Fibroblast of skin of scalp (primary cell): ENCODE measurements around the gene PLEKHJ1.

Experiments
- DNase-seq: peaks from one replicate; pipeline ENCODE4 v3.0.0-alpha.2; 2013

The PLEKHJ1 gene

DNA sequence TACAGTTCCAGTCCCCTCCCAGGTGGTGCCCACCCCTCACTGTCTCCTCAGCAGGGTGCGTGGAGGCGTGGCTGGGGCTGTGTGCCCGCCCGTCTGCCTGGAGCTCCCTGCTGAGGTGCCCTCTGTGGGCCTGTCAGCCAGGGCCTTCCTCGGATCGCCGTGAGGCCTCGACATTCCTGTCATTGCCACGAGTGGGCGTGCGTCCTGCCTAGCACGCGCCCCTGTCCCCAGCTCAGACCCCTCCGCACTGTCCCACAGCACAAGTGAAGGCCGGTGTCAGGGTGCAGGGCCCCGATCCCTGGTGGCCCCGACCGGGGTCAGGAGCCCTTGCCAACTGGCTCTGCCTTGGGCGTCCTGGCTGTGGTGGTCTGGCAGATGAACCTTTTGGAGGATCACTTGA is 40.2 kb downstream of the PLEKHJ1 start:
- DNase-seq, result no peak

DNA sequence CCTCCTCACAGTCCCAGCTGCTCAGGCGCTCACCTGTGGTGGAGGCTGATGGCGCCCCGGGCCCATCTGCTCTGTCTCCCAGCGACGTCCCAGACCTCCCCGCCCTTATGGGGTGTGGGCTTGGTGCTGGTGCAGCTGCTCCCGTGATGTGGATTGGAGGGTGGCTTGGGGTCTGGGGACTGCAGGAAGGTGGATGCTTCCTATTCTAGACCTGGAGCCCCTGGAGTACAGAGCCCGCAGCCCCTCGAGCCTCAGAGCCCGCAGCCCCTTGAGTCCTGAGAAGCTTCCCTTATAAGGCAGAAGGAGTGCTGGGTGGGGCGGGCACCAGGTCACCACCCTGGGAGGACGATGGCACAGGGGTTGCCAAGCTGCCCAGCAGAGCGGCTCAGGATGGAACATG is 40.8 kb downstream of the PLEKHJ1 start:
- no peak for DNase-seq

DNA sequence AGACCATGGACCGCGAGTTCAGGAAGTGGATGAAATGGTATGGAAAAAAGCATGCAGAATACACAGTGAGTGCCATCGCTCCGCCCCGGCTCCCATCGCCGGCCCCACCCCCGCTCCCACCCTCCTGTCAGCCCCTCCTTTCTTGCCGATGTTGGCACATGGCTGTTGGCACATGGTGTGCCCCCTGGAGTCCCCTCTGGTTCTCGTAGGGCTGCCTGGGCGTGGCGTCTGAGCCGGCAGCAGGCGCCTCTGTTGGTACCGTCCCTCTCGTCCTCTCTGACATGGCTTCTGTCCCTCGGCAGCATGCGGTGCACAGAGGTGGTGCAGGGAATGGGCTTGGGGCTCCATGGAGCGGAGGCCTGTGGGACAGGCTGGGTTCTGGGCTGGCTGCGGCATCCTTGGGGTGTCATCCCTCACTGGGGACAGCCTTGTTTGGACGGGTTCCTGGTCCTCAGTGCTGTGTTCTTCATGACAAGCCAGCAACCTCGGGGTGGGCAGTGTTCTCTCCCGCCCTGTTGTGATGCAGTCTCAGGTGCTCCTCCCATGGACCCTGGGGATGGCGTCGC is 41.5 kb downstream of the PLEKHJ1 start:
- DNase-seq, result no peak

DNA sequence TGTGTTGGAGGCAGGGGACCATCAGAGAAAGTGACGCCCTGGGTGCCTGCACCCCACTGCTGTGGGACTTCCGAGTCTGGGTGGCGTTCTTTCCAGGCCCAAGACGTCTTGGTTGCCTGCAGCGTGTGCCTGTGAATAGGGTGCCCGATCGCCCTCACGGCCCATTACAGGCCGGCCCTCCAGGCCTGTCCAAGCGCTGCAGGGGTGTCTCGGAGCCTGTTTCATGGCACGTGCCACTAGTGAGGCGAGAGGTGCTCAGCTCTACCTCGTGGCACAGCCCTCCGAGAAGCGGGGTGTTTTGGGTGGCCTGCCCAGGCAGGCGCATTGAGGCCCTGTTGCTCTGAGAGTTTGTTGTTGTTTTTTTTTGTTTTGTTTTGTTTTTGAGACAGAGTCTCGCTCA is 42.3 kb downstream of the PLEKHJ1 start:
- no peak for DNase-seq

DNA sequence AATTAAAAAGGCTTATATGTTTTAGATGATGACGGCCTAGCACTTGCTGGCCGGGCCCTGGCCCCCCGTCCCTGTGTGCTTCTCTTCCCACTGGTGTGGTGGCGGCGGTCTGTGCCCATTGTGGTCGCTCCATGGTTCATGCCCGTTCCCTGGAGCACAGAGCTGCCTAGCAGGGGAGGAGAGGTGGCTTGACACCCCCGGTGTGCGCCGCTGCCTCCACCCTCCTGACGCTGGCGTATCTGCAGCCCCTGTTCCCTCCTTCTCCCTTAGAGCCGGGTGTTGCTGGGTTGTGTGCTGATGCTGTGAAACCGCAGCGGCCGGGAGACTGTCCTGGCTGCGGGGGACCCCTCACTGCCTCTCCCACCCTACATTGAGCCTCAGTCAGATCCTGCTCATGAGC is 43.3 kb downstream of the PLEKHJ1 start:
- DNase-seq, result no peak

DNA sequence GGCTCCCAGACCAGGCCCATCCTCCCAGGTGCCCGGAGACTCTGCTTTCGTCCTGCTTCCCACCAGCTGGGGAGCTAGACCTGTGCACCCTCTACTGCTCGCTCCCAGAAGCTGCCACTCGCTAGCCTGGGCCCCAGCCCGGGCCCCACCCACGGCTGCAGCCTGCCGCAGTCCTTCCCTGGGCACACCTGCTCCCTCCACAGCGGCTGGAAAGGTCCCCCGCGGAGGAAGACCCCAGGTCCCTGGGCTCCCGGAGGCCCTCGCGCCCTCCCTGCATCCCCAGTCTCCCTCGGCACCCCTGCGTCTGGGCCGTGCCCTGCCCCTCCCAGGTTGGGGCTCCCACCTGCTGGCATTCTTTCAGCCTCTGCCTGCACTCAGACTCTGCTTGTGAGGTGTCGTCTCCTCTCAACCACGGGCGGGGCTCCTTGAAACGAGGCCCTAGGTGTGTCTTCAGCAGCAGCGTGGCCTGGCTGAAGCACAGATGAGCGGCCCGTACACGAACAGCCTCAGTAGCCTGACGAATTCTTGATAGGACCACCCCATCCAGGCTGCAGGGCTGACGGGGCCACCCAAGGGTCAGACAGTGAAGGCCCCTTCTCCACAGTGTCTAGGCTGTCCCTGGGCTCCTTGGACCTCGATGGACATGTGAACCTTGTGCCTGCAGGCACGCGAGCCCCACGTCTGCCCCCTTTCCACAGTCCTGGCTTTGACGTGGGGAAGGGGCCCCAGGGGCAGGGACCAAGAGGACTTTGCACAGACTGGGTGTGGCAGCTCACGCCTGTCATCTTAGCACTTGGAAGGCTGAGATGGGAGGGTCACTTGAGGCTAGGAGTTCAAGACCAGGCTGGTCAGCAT is 44.4 kb downstream of the PLEKHJ1 start:
- no peak for DNase-seq

DNA sequence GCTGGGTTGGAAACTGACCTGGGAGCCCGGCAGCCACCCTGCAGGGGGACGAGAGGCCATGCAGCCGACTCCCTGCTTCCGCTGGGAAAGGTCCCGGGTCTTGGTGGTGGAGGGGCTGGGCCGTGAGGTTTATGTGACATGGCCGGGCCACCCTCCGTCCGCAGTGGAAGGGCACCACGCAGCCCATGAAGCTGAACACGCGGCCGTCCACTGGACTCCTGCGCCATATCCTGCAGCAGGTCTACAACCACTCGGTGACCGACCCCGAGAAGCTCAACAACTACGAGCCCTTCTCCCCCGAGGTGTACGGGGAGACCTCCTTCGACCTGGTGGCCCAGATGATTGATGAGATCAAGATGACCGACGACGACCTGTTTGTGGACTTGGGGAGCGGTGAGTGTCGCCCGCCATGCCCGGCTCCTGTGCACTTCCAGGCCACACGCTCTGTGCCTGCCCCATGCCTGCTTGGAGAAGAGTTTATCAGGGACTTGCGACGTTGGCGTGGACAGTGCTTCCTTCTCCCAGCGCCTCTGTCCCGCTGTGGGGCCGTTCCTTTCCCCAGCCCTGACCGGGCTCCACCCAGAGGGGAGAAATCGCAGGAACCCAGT is 45.2 kb downstream of the PLEKHJ1 start:
- DNase-seq, result no peak

DNA sequence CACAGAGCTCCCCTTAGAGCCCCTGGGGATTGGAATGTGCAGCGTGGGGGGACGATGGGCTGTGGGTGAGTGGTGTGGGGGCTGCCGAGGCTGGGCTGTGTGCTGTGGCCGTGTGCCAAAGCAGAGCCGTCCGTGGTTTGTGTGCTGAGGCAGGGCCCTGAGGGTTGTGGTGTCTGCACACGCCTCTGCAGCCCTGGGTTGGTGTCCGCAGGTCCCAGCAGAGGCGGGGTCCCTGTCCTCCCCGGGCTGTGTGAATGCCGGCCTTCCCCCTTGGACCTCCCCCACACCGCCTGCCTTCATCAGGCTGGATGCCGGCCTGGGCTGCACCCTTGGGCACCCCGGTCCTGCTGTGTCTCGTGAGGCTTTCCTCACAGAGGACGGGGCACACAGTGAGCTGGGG is 46.2 kb downstream of the PLEKHJ1 start:
- DNase-seq, result no peak

DNA sequence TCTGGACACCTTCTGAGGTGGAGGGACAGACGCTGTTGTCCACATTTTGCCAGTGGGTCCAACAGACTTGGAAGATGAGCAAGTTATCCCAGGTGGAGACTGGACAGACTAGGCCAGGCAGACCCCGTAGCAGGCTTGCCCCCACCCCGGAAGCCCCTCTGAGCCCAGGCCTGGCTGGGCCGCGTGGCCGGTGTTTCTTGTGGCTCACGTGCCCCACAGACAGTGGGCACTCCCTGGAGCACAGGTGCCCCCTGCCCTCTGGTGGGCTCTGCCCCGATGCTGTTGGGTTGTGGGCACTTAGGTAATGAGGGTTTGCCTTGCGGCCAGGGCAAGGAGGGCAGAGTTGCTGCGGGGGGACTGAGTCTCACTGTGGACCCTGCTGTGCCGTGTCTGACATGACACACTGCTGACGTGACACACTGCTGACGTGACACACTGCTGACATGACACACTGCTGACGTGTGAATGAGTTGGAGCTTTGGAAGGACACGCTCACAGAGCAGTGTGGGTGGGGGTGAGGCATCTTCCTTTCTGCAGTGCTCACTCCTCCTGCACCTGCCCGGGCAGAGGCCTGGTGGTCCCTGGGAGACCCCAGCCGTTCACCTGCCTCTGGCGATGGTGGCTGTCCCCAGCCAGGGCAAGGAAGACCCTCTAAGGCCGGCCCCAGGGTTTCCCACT is 47.3 kb downstream of the PLEKHJ1 start:
- DNase-seq, result no peak

DNA sequence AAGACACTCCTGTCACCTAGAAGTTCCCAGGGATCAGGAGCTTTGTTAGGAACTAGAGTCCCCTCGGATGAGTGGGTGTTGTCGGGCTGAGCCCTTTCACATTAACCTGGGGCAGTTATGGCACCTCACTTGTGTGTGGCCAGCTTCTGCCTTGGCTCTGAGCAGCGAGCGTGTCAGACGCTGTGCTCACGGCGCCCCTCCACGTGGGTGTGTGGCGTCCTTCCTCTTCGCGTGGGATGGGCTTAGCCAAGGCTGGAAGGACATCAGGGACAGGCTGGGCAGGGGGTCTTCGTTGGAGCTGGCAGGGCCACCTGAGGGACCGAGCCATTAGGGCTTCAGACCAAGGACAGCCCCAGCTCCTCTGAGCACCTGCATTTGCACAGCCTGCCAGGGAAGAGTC is 49.0 kb downstream of the PLEKHJ1 start:
- no peak for DNase-seq

DNA sequence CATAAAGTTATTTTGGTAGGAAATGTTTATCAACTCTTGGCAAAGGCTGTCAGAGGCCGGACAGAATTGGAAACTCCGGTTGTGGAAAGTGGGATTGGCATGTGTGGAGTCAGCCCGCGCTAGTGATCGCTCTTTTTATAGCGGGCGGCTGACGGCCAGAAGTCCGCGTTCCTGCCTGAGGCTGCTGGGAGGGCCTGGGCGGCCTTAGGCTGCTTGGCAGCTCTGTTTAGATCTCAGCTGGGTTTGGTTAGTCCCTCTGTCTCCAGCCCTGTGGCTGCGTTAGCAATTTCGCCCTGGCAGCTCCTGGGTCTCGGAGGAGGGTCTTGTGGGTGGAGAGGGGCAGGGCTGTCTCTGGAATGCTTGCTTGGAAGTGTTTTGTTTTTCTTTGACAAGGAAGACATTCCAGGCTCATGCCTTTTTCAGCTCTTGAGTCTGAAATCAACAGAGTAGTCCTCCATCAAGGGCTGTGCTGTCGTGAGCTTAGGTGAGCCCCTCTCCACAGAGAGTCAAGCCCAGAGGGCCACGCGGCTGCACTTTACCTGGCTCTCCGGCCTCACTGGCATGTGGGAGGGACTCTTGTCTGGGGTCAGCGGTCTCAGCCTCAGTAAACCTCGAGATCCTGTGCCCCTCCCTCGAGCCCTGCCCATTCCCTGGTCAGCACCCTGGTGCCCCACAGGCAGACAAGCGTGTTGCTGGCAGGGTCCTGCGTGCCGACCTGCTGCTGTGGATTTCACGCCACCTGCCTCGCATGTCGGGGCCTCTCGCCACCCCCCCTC is 49.9 kb downstream of the PLEKHJ1 start:
- DNase-seq, result peak; percentile 99

DNA sequence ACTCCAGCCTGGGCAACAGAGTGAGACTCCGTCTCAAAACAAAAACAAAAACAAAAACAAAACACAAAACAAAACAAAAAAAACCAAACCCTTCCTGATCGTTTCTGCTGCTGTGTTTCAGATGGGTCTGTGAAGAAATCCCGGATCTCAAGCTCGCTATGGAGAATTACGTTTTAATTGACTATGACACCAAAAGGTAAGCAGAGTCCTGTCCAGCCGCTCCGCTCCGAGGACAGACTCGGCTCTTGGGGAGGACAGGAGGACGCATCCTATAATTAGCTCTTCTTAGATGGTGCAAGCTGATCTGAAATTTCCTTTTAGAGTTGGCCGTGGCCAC is 50.4 kb downstream of the PLEKHJ1 start:
- no peak for DNase-seq

DNA sequence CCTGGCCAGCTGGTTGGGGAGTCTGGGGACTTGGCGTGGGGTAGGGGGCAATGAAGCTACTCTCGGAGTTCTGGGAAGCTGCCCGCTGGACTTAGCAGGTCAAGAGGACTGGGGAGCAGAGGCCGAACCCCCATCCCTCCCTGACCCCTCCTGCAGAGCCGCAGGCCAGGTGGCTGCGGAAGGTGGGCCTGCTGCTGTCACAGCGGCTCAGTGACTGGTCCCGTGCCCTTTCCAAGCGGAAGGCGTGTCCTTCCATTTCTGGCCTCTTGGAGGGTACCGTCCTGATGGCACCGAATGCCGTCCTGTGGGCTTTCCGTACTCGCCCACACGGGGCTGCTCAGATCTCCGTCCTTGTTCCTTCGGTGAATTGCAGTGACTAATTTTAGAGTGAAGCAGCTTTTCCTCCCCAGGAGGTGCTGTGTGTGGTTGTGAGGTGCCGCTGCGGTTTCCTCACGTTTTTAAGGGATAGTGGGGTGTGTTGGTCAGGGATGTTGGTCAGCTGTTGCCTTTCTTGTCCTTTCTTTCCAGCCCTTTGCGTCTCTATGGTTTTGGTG is 51.6 kb downstream of the PLEKHJ1 start:
- DNase-seq, result no peak
